GM23338 (cell line): ENCODE measurements around the gene LPP. TPM values are rescaled to one million over a fixed set of nuclear protein-coding genes. Genes with fewer than 3 reads are reported as not detected.

Experiments
- ATAC-seq: fragments of 200-7000 bp; cut with Tn5 transposase; 3 replicates; pipeline ENCODE4 v1.9.1; 2020
- DNase-seq: peaks from one replicate; pipeline ENCODE4 v3.0.0-alpha.2; 2015; ENCODE audit warnings: low spot score
- H2AFZ ChIP-seq: fragments of 200-600 bp; sonication (generic); 2 replicates; pipeline ENCODE4 v1.8.0; 2016; ENCODE audit warnings: antibody characterized with exemption, mild to moderate bottlenecking, moderate library complexity
- H3F3A ChIP-seq: fragments of 200-600 bp; sonication (generic); replicated peaks from 2 replicates; pipeline ENCODE4 v1.8.0; 2017; ENCODE audit warnings: antibody characterized with exemption, mixed run types, low read depth
- H3K27ac ChIP-seq: fragments of 200-600 bp; sonication (generic); 2 replicates; pipeline ENCODE4 v1.6.1; 2016; ENCODE audit warnings: low read depth
- H3K27me3 ChIP-seq: fragments of 200-600 bp; sonication (generic); 2 replicates; pipeline ENCODE4 v1.8.0; 2016; ENCODE audit warnings: mild to moderate bottlenecking, mixed run types, moderate library complexity; ENCODE audit not compliant: insufficient read depth
- H3K36me3 ChIP-seq: fragments of 200-600 bp; sonication (generic); 2 replicates; pipeline ENCODE4 v1.8.0; 2016; ENCODE audit warnings: mild to moderate bottlenecking; ENCODE audit not compliant: insufficient read depth
- H3K4me1 ChIP-seq: fragments of 200-600 bp; sonication (generic); 2 replicates; pipeline ENCODE4 v1.8.0; 2016; ENCODE audit warnings: mild to moderate bottlenecking, moderate library complexity; ENCODE audit not compliant: insufficient read depth
- H3K4me2 ChIP-seq: fragments of 200-600 bp; sonication (generic); 2 replicates; pipeline ENCODE4 v1.7.1; 2017; ENCODE audit warnings: mixed run types
- H3K4me3 ChIP-seq: fragments of 200-600 bp; sonication (generic); 2 replicates; pipeline ENCODE4 v1.6.1; 2016; ENCODE audit warnings: mixed run types
- H3K79me2 ChIP-seq: fragments of 200-600 bp; sonication (generic); replicated peaks from 2 replicates; pipeline ENCODE4 v1.8.0; 2017; ENCODE audit warnings: mild to moderate bottlenecking; ENCODE audit not compliant: insufficient read depth
- H3K9me2 ChIP-seq: fragments of 200-600 bp; sonication (generic); 2 replicates; pipeline ENCODE4 v1.8.0; 2017; ENCODE audit not compliant: insufficient read depth
- H4K20me1 ChIP-seq: fragments of 200-600 bp; sonication (generic); replicated peaks from 2 replicates; pipeline ENCODE4 v1.8.0; 2017; ENCODE audit warnings: mild to moderate bottlenecking; ENCODE audit not compliant: insufficient read depth
- H3K27ac Mint-ChIP-seq: 2 replicates; pipeline ENCODE4 v1.8.0; 2020; ENCODE audit warnings: inconsistent platforms, mild to moderate bottlenecking, moderate library complexity, mixed read lengths
- H3K27me3 Mint-ChIP-seq: 3 replicates; pipeline ENCODE4 v1.8.0; 2022; ENCODE audit warnings: low read depth, mild to moderate bottlenecking, moderate library complexity, mixed read lengths, inconsistent platforms; ENCODE audit not compliant: insufficient read depth, poor library complexity
- H3K36me3 Mint-ChIP-seq: 3 replicates; pipeline ENCODE4 v1.8.0; 2021; ENCODE audit warnings: low read depth, mild to moderate bottlenecking, inconsistent platforms, moderate library complexity, mixed read lengths
- H3K4me1 Mint-ChIP-seq: 3 replicates; pipeline ENCODE4 v1.8.0; 2020; ENCODE audit warnings: mild to moderate bottlenecking, inconsistent platforms, mixed read lengths
- H3K4me3 Mint-ChIP-seq: 3 replicates; pipeline ENCODE4 v1.8.0; 2021; ENCODE audit warnings: moderate library complexity, mild to moderate bottlenecking, inconsistent platforms, mixed read lengths
- H3K9me3 Mint-ChIP-seq: 3 replicates; pipeline ENCODE4 v1.8.0; 2020; ENCODE audit warnings: moderate library complexity, mild to moderate bottlenecking, inconsistent platforms, mixed read lengths
- CREB1 ChIP-seq: fragments of 250-450 bp; sonication (Bioruptor Pico); IDR thresholded peaks from 2 replicates; pipeline ENCODE4 v1.5.0; 2020; ENCODE audit warnings: low read depth, mild to moderate bottlenecking, moderate library complexity
- ETS1 ChIP-seq: IDR thresholded peaks from 2 replicates; pipeline ENCODE4 v1.6.1; 2016; ENCODE audit warnings: antibody characterized with exemption
- EZH2 ChIP-seq: fragments of 200-600 bp; sonication (generic); IDR thresholded peaks from one replicate; pipeline ENCODE4 v1.8.0; 2017; ENCODE audit warnings: antibody characterized with exemption, mild to moderate bottlenecking, low read depth; ENCODE audit not compliant: unreplicated experiment
- EZH2phosphoT487 ChIP-seq: fragments of 200-600 bp; sonication (generic); IDR thresholded peaks from one replicate; pipeline ENCODE4 v1.8.1; 2018; ENCODE audit warnings: antibody characterized with exemption; ENCODE audit not compliant: unreplicated experiment
- JUNB ChIP-seq: IDR thresholded peaks from one replicate; pipeline ENCODE4 v1.6.1; 2016; ENCODE audit warnings: antibody characterized with exemption; ENCODE audit not compliant: unreplicated experiment
- NANOG ChIP-seq: IDR thresholded peaks from 2 replicates; pipeline ENCODE4 v1.6.1; 2016; ENCODE audit warnings: antibody characterized with exemption, borderline replicate concordance
- POLR2AphosphoS5 ChIP-seq: IDR thresholded peaks from 2 replicates; pipeline ENCODE4 v1.6.1; 2016; ENCODE audit warnings: antibody characterized with exemption, low read depth
- REST ChIP-seq: IDR thresholded peaks from one replicate; pipeline ENCODE4 v1.6.1; 2018; ENCODE audit warnings: antibody characterized with exemption; ENCODE audit not compliant: unreplicated experiment
- STAT1 ChIP-seq: IDR thresholded peaks from one replicate; pipeline ENCODE4 v1.6.1; 2016; ENCODE audit warnings: antibody characterized with exemption; ENCODE audit not compliant: unreplicated experiment
- ZNF114 ChIP-seq: fragments of 250-450 bp; sonication (Bioruptor Pico); IDR thresholded peaks from 2 replicates; pipeline ENCODE4 v1.5.0; 2020; ENCODE audit warnings: mild to moderate bottlenecking, moderate library complexity
- ZNF331 ChIP-seq: fragments of 250-450 bp; sonication (Bioruptor Pico); IDR thresholded peaks from 2 replicates; pipeline ENCODE4 v1.5.0; 2020; ENCODE audit warnings: low read depth, mild to moderate bottlenecking, moderate library complexity
- polyA plus RNA-seq: library from polyadenylated mRNA; unstranded; fragments of >200 nt; fragmentation: Nextera tagmentation; extraction: Ambion mirVana; gene quantifications from 2 replicates; pipeline ENCODE4 v1.2.1, GENCODE V29; 2016
- total RNA-seq: library from RNA; depleted of rRNA; stranded (reverse); fragments of >200 nt; shearing (Covaris generic); gene quantifications from 2 replicates; pipeline ENCODE4 v1.2.3, GENCODE V29; 2014
- TF ChIP-seq, protein P1 (sequence below): fragments of 250-450 bp; sonication (Bioruptor Pico); IDR thresholded peaks from 2 replicates; pipeline ENCODE4 v1.5.0; 2020; ENCODE audit warnings: mild to moderate bottlenecking, moderate library complexity
- TF ChIP-seq, protein P2 (sequence below), 2 experiments: fragments of 200-600 bp in 1 of 2; sonication (generic) in 1 of 2; conservative IDR thresholded peaks; 2 replicates each; pipeline versions ENCODE4 v1.5.1 to v1.6.1; 2016 to 2017; ENCODE audit warnings: antibody characterized with exemption in 2 of 2, low read depth in 2 of 2, mild to moderate bottlenecking in 2 of 2, moderate library complexity in 1 of 2

The LPP gene
- total and polyA plus RNA-seq, 2 experiments from 2014 or later, result 23.0 to 35.2 TPM

DNA sequence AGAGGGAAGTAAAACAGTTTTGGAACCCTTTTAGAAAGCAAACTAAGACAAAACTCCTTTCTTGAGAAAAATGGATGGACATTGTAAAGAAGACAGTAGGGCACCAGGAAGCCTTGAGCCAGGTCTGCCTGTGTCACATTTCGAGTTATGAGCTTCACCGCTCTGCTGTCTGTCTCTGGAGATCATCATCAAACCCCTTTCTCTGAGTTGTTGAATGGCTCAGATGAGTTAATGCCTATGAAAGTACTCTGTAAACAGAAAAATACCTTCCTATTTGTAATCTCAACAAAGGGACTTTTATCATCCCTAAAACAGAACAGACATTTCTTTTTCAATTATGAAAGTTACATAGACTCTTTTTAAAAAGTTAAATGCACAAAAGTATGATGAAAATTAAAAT is 145.8 kb downstream of the LPP start:
- Histone ChIP-seq H3K27me3 (no peaks in the 10 kb centered on the region), H3K4me3 (no peak overlapping the region), H3K4me2 (peak overlapping the region; percentile 10; the same call in 1 of the 2 replicates), H2AFZ (no peak overlapping the region), H3K27ac (0 out of 2 replicates have a peak overlapping the region, but pooled peaks have one; percentile 3), H4K20me1 (no peaks in the 10 kb centered on the region), H3K4me1 (peaks cover 62% of the 10 kb centered on the region), H3F3A (no peaks in the 10 kb centered on the region), H3K79me2 (peaks cover under 1% of the 10 kb centered on the region; the same call in 1 of the 2 replicates), H3K36me3 (no peaks in the 10 kb centered on the region), H3K9me2 (no peaks in the 10 kb centered on the region)
- Mint-ChIP-seq H3K27me3 (peaks cover 1% of the 10 kb centered on the region), H3K4me1 (peaks cover 63% of the 10 kb centered on the region), H3K27ac (peak overlapping the region; percentile 41; the same call in 1 of the 2 replicates), H3K4me3 (no peak overlapping the region), H3K9me3 (no peaks in the 10 kb centered on the region), H3K36me3 (no peaks in the 10 kb centered on the region)
- no peak for TF ChIP-seq ZNF331
- no peak for TF ChIP-seq EZH2phosphoT487
- no peak for TF ChIP-seq NANOG
- no peak for TF ChIP-seq CREB1
- no peak for TF ChIP-seq ETS1
- TF ChIP-seq JUNB, result no peak
- no peak for TF ChIP-seq REST
- TF ChIP-seq, protein P1, sequence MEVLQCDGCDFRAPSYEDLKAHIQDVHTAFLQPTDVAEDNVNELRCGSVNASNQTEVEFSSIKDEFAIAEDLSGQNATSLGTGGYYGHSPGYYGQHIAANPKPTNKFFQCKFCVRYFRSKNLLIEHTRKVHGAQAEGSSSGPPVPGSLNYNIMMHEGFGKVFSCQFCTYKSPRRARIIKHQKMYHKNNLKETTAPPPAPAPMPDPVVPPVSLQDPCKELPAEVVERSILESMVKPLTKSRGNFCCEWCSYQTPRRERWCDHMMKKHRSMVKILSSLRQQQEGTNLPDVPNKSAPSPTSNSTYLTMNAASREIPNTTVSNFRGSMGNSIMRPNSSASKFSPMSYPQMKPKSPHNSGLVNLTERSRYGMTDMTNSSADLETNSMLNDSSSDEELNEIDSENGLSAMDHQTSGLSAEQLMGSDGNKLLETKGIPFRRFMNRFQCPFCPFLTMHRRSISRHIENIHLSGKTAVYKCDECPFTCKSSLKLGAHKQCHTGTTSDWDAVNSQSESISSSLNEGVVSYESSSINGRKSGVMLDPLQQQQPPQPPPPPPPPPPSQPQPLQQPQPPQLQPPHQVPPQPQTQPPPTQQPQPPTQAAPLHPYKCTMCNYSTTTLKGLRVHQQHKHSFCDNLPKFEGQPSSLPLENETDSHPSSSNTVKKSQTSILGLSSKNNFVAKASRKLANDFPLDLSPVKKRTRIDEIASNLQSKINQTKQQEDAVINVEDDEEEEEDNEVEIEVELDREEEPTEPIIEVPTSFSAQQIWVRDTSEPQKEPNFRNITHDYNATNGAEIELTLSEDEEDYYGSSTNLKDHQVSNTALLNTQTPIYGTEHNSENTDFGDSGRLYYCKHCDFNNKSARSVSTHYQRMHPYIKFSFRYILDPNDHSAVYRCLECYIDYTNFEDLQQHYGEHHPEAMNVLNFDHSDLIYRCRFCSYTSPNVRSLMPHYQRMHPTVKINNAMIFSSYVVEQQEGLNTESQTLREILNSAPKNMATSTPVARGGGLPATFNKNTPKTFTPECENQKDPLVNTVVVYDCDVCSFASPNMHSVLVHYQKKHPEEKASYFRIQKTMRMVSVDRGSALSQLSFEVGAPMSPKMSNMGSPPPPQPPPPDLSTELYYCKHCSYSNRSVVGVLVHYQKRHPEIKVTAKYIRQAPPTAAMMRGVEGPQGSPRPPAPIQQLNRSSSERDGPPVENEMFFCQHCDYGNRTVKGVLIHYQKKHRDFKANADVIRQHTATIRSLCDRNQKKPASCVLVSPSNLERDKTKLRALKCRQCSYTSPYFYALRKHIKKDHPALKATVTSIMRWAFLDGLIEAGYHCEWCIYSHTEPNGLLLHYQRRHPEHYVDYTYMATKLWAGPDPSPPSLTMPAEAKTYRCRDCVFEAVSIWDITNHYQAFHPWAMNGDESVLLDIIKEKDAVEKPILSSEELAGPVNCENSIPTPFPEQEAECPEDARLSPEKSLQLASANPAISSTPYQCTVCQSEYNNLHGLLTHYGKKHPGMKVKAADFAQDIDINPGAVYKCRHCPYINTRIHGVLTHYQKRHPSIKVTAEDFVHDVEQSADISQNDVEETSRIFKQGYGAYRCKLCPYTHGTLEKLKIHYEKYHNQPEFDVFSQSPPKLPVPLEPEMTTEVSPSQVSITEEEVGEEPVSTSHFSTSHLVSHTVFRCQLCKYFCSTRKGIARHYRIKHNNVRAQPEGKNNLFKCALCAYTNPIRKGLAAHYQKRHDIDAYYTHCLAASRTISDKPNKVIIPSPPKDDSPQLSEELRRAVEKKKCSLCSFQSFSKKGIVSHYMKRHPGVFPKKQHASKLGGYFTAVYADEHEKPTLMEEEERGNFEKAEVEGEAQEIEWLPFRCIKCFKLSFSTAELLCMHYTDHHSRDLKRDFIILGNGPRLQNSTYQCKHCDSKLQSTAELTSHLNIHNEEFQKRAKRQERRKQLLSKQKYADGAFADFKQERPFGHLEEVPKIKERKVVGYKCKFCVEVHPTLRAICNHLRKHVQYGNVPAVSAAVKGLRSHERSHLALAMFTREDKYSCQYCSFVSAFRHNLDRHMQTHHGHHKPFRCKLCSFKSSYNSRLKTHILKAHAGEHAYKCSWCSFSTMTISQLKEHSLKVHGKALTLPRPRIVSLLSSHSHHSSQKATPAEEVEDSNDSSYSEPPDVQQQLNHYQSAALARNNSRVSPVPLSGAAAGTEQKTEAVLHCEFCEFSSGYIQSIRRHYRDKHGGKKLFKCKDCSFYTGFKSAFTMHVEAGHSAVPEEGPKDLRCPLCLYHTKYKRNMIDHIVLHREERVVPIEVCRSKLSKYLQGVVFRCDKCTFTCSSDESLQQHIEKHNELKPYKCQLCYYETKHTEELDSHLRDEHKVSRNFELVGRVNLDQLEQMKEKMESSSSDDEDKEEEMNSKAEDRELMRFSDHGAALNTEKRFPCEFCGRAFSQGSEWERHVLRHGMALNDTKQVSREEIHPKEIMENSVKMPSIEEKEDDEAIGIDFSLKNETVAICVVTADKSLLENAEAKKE (CRISPR knock-in tag), result no peak
- TF ChIP-seq STAT1, result no peak
- TF ChIP-seq EZH2, result no peak
- TF ChIP-seq POLR2AphosphoS5, result no peak
- no peak for TF ChIP-seq ZNF114 (CRISPR knock-in tag)
- TF ChIP-seq, protein P2, sequence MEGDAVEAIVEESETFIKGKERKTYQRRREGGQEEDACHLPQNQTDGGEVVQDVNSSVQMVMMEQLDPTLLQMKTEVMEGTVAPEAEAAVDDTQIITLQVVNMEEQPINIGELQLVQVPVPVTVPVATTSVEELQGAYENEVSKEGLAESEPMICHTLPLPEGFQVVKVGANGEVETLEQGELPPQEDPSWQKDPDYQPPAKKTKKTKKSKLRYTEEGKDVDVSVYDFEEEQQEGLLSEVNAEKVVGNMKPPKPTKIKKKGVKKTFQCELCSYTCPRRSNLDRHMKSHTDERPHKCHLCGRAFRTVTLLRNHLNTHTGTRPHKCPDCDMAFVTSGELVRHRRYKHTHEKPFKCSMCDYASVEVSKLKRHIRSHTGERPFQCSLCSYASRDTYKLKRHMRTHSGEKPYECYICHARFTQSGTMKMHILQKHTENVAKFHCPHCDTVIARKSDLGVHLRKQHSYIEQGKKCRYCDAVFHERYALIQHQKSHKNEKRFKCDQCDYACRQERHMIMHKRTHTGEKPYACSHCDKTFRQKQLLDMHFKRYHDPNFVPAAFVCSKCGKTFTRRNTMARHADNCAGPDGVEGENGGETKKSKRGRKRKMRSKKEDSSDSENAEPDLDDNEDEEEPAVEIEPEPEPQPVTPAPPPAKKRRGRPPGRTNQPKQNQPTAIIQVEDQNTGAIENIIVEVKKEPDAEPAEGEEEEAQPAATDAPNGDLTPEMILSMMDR (conservative IDR thresholded peaks at IDR 0.05; ENCODE audit: low read depth in 2 of 2), result no peak
- ATAC-seq, result no peak
- no peak for DNase-seq
